ENCODE measurements around the gene CIB2. TPM values are rescaled to one million over a fixed set of nuclear protein-coding genes. Genes with fewer than 3 reads are reported as not detected.

CIB2 gene
- total RNA-seq, 4 donors from 2014 or later, result 1.4 to 5.6 (median 3.1) TPM

DNA sequence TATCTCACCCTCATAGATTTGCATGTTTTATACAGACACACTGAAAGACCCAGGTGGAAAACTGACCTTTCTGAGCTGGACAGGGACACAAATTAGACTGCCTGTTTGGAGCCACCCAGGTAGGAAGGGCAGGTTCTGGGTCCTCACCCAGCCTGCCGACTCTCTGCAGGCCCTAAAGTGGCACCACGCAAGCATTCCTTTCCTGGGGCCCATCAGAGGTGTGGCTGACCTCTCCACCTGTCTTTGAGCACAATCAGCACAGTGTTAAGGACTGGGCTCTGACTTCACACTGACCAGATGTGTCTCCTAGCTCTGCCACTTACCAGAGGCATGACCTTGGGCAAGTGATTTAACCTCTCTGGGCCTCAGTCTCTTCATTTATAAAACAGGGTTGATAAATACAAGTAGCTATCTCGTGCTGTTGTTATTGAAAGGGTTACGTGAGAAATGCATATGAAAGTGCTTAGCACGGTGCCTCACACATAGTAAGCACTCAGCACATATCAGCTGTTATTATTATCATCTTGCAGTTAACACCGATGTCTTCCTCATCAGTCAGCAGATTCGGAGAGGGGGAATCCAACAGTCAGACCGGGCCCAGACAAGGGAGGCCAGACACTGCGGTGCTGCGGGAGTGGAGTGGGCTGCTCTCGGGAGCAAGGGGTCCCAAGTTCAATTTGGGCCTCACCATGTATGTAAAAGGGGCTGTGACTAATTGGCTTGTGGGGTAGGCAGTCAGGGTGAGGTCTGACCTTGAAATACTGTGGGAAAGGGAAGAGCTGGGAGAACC lies 51.8 kb downstream of the CIB2 start:
- ATAC-seq (ENCODE audit: low FRiP score) (no peak), DNase-seq (ENCODE audit: low spot score) (no peak)
- TF ChIP-seq, protein P1, sequence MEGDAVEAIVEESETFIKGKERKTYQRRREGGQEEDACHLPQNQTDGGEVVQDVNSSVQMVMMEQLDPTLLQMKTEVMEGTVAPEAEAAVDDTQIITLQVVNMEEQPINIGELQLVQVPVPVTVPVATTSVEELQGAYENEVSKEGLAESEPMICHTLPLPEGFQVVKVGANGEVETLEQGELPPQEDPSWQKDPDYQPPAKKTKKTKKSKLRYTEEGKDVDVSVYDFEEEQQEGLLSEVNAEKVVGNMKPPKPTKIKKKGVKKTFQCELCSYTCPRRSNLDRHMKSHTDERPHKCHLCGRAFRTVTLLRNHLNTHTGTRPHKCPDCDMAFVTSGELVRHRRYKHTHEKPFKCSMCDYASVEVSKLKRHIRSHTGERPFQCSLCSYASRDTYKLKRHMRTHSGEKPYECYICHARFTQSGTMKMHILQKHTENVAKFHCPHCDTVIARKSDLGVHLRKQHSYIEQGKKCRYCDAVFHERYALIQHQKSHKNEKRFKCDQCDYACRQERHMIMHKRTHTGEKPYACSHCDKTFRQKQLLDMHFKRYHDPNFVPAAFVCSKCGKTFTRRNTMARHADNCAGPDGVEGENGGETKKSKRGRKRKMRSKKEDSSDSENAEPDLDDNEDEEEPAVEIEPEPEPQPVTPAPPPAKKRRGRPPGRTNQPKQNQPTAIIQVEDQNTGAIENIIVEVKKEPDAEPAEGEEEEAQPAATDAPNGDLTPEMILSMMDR (IDR thresholded peaks at IDR 0.05), result no peak

DNA sequence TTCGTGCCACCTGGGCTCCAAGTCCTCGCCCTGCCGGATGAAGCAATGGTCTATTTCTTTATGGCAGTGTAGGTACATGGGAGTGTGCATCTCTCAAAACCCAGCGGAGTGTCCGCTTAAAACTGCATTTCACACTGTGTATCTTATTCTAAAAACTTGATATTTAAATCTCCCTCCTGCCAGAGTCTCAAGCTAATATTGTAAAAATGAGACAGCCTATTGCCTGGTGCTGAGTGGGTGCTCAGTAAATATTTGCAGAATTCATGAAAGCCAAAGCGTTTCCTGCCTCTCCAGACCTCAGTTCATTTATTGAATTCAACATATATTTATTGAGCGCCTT lies 53.4 kb downstream of the CIB2 start:
- DNase-seq (ENCODE audit: low spot score) (no peak), ATAC-seq (ENCODE audit: low FRiP score) (peak; percentile 9)
- TF ChIP-seq, protein P1 (IDR thresholded peaks at IDR 0.05), result no peak

DNA sequence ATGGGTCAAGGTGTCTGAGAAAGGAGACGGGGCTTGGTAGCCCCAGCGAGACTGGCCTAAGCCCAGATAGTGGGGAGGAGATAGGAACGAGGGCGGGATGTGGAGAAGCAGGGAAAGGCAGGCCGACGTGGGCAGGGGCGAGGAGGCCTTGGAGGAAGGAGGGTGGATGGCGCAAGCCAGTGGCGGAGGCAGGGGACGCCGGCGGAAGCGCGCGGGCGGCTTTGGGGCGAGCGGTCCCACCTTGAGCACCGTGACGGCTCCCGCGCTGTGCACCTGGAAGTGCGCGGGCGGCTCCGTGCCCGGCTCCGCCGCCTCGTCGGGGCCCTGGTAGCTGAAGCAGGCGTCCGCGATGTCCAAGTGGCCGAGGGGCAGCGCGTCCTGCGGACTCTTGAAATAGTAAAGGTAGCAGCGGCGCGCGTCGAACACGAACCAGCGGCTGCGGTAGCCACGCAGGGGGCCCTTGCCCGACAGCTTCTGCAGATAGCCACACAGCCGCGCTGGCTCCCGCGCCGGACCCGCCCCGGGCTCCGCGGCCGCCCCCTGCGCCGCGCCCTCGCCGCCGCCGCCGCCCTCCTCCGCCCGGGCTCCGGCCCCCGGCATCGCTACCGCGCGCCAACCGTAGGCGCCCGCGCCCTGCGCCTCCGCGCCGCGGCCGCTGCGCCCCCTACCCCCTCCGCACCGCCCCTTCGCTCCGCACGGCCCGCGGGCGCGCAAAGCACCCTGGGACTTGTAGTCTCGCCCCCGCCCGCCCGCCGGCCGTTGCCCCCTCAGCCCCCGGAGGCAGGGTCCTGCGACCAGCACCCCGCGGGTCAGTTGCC lies 54.0 kb downstream of the CIB2 start, which contains the start of gene TBC1D2B:
TSS of gene TBC1D2B (minus strand) at position 659 of the 818 bp plus-strand sequence. CDS start at position 600, 59 bp downstream.
- ATAC-seq (ENCODE audit: low FRiP score), result peak; percentile 74
- TF ChIP-seq, protein P1 (IDR thresholded peaks at IDR 0.05), result no peak
- peak; percentile 36 for DNase-seq (ENCODE audit: low spot score)

- TF ChIP-seq, protein P1 (IDR thresholded peaks at IDR 0.05), result no peak
- DNase-seq (ENCODE audit: low spot score), result peak; percentile 18
- ATAC-seq (ENCODE audit: low FRiP score), result no peak
Measured at GRCh38 chr15:78076231-78077052, 54.8 kb downstream of the CIB2 start.

- DNase-seq (ENCODE audit: low spot score) (peak; percentile 24), ATAC-seq (ENCODE audit: low FRiP score) (peak; percentile 43)
- TF ChIP-seq, protein P1 (IDR thresholded peaks at IDR 0.05), result no peak
Measured at GRCh38 chr15:78075490-78076230, 55.6 kb downstream of the CIB2 start.
